ENCODE data around the gene PPARA.
A peak's percentile ranks its signal among the peaks of the same experiment; 100 is the strongest.

Gene PPARA

GRCh38 chr22:46145896-46146295 is 4.4 kb upstream of the PPARA start:
- no peak for DNase-seq

GRCh38 chr22:46146329-46146728 is 4.0 kb upstream of the PPARA start:
- no peak for DNase-seq

DNA sequence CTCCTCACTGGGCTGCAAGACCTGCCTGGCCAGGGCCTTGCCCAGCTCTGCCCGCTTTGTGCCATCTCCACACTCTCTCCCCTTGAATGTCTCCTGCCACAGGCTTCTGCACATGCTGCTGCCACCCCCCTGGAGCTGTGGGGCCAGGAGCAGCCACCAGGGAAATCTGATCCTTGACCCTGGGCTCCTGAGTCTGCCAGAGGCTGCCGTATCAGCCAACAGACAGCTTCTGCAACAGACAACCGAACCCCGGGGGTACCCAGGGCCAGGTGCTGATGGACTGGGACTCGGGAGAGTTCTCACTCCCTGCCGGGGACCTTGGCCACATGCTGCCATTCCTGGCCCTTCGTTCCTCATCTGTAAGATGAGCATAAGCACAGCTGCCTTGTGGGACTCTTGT is 3.3 kb upstream of the PPARA start:
- DNase-seq, result no peak

GRCh38 chr22:46147471-46148267 is 2.7 kb upstream of the PPARA start:
- no peak for DNase-seq

DNA sequence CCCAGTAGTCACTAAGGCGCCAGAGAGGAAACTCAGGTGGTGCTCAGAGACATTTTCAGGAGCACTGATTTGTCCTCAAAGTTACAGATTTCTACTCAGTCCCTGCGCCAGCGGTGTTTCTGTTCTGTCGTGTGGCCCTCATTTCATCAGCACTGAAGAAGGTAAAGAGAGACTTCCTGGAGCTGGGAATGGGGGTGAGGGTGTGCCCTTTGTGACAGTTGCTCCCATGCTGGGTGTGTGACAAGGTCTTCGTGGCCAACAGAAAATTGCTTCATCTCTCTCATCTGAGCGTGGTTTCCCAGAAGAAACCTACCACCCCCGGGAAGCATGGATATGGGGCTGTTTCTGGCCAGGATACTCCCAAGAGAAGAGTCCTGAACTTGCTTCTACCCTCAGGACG is 2.0 kb upstream of the PPARA start:
- no peak for DNase-seq

DNA sequence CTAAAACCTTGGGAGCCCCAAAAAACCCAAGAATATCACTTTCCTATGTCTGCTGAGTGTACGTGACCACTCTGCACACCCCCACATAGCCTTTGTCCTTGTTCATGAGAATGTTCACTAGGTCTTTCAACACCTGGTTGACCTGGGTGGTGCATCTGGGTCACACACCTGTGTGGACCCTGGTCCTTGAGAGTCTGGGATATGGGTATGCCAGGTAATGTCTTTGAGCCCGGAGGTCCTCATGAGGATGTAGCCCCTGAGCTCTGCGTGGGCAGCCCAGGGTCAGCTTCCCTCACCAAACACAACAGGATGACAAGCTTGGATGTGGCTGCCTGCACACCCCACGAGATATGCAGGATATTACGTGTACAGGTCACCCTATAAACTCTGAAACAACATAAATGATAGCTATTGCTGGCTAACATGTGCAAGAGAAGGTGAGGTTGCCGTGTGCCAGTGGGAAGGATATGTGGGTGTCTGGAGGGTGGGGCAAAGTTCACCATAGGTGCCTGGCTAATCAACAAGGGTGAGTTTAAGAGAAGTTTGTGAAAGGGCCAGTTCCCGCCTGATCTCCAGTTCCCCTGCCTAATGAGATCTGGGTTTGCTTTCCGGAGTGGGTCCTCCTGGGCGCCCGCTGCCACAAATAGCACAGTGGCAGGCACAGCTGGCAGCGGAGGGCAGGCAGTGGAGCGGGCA is 1.4 kb upstream of the PPARA start:
- no peak for DNase-seq

GRCh38 chr22:46149512-46150033 is 753 bp upstream of the PPARA start:
- DNase-seq, result peak; percentile 17

DNA sequence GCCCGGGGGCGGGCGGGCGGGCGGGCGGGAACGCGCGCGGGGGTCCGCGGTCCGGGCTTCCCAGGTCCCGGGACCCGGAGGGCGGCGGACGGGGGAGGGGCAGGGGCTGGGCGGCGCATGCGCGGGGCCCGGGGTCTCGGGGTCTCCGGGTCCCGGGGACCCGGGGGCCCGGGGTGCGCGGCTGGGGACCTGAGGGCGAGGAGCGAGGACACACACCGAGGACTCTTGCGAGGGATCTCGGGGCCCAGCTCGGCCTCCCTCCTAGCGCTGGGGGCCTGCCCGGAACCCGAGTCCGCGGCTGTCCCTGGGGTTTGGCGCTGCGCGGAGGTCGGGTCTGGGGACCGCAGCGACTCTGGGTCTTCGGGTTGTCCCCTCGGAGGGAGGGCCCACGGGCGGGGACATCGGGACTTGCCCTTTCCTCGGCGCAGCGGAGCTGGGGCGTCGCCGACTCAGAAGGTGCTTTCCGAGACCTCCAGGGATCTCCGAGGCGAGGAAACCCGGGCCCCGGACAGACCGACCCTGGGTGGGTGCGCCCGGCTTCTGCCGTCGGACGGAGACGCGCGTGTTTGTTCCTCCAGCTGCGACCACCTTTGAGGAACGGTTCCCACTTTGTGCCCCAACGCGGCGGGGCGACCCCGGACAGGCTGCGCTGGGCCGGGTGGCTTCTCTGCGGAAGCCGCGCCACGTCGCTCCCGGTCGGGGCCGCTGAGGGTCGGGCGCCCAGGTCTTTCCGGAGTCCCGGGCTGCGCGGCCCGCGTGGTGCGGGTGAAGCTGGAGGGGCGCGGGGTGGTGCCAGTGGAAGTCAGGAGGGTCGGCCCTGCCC is 540 bp downstream of the PPARA start:
- no peak for DNase-seq

DNA sequence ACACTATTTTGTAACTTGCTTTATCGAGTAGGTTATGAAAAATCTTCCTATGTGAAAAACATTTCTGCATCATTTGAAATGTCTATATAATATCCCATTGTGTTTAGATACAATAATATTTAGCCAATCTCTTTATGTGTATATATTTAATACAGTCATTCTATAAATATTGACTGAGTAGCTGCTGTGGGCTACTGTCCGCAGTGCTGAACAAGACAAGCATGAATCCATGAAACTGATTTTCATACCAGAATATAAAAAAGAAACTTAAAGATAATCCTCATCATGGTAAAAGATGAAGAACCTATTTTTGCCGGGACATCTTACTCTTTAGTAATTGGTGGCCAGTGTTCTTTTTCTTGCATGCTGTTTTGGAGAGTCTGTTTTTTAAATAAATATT is 3.6 kb downstream of the PPARA start:
- no peak for DNase-seq

GRCh38 chr22:46156031-46156430 is 5.7 kb downstream of the PPARA start:
- DNase-seq, result no peak

- DNase-seq, result no peak
These were observed 8.0 kb downstream of the PPARA start for GRCh38 chr22:46158283-46158682.

- DNase-seq, result no peak
These were observed 8.9 kb downstream of the PPARA start for GRCh38 chr22:46159212-46159611.

- no peak for DNase-seq
These were observed 9.5 kb downstream of the PPARA start for GRCh38 chr22:46159777-46160176.

- no peak for DNase-seq
These were observed 12.0 kb downstream of the PPARA start for GRCh38 chr22:46162285-46162684.

GRCh38 chr22:46162771-46163556 is 12.6 kb downstream of the PPARA start:
- no peak for DNase-seq

GRCh38 chr22:46163557-46163888 is 13.2 kb downstream of the PPARA start:
- DNase-seq, result no peak

GRCh38 chr22:46165977-46166376 is 15.7 kb downstream of the PPARA start:
- no peak for DNase-seq

DNA sequence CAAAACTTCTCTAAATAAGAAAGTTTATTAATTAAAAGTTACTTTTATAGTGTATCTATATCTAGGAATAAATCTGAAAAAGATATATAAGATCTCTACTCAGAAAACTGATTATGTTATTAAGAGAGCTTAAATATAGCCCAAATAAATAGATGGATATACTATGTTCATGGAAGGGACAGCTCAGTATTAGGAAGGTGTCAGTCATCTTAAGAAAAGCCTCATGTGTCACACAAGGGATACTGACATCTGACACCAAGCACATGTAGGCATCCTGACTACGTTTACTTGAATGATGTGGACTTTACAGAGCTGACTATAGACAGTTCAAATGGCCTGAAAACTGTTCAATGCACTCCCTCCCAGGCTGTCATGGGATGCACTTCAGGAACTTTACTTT is 19.3 kb downstream of the PPARA start:
- DNase-seq, result no peak

GRCh38 chr22:46171940-46172339 is 21.6 kb downstream of the PPARA start:
- DNase-seq, result peak; percentile 85

GRCh38 chr22:46172522-46173110 is 22.3 kb downstream of the PPARA start:
- DNase-seq, result peak; percentile 49

GRCh38 chr22:46173152-46173551 is 22.8 kb downstream of the PPARA start:
- no peak for DNase-seq

DNA sequence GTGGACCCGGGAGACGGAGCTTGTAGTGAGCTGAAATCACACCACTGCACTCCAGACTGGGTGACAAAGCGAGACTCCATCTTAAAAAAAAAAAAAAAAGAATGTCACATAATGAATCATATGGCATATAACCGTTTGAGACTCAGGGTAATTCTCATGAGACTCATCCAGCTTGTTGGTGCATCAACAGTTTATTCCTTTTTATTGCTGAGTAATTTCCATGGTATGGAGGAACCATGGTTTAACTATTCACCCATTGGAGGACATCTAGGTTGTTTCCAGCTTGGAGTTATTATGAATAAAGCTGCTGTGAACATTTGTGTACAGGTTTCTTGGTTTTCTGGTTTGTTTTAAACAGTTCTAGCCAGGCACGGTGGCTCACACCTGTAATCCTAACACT is 25.3 kb downstream of the PPARA start:
- peak; percentile 84 for DNase-seq

All from fibroblast of skin of scalp (primary cell).